ENCODE data around the gene CSHL1.

GRCh38 chr17:63911657-63912100, 621 bp upstream of the CSHL1 start:
- peak; percentile 59 to 90 (median 82) for TF ChIP-seq CTCF (IDR thresholded peaks at IDR 0.05)
- TF ChIP-seq POLR2A (IDR thresholded peaks at IDR 0.05; ENCODE audit: low read depth): no peak

Measured in esophagus muscularis mucosa (tissue), 3 donors.